ENCODE data around the gene GDPD4.

GDPD4 gene

DNA sequence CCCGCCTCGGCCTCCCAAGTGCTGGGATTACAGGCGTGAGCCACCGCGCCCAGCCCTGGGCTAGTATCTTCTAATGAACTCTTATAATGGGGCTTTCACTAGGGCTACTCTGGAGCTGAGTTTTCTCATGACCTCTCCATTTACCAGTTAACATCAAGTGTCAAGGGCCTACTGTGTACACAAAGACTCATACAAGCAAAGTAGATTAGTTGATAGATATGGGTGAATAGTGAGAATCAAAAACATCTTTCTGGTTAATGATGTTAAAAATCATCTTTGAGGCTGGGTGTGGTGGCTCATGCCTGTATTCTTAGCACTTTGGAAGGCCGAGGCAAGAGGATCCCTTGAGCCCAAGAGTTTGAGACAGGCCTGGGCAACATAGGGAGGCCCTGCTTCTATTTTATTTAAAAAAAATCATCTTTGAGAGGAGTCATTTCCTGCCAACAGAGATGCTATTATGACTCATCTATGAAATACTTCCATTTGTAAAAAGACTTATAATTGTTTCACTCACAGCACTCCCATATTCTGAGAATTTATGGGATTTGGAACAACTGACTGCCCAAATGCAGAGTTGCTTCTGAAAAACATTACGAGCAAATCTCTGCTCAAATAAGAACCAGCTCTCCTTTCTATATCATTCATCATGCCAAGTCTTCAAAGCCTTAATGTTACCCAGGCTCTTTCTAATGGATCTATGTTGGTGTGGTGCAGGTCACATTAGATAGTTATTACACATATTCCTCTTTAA, 57.0 kb downstream of the GDPD4 start:
- in situ Hi-C loops (cut with MboI; ENCODE audit: low sequenced_read_pairs): no loop called here

DNA sequence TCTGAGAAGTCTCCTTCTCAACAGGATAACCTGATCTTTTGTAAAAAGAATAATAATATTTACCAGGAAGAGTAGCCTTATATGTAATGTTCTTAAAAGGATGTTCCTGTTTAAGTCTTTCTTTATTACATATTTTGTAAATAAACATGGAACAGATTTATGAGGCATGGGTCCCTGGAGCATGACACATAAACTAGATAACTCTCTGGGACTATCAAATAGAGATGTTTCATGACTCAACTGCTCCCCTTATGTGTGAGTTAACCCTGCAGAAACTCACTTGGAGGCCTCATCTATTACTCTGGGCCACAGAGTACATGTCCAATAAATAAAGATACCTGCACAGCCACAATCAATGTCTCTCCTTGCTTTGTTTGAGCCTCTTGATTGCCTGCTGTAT, 64.6 kb downstream of the GDPD4 start:
- in situ Hi-C loops (cut with MboI; ENCODE audit: low sequenced_read_pairs): no loop called here

DNA sequence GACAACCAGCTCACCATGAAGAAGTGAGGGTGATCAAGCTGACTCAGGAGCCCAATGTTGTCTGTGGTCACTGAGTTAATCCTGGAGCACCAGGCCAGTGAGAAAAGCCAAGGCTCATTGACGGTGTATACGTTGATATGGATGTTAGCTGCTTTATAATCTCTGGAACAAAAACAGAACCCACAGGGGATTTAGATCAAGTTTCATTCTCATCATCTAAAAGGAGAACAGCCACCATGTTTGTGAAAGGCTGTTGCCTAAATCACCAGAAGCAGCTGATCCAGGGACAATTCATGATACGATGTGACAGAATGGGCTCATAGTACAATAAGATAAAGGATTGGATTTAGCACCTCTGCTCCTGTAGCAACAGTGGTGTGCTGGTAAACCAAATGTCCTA, 68.5 kb downstream of the GDPD4 start:
- in situ Hi-C loops (cut with MboI; ENCODE audit: low sequenced_read_pairs): no loop called here

DNA sequence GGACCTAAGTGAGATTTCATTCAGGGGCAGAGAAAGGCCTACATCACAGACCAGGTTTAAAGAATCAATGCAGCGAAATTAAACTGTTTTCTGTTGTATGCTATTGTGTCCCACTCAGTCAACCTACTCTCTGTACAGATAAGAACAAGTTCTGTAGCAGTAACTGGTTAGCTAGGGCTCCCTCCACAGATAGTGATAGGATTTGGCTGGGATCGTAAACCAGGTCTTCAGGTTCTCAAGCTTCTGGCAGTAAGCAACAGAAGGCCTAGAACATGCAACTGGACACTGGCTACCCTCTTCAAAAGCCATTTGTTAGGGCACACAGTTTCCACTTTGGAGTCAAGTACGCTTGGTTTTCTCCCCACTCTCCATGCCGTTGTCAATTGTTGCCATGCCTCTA, 69.2 kb downstream of the GDPD4 start:
- in situ Hi-C loops (cut with MboI; ENCODE audit: low sequenced_read_pairs): no loop called here

DNA sequence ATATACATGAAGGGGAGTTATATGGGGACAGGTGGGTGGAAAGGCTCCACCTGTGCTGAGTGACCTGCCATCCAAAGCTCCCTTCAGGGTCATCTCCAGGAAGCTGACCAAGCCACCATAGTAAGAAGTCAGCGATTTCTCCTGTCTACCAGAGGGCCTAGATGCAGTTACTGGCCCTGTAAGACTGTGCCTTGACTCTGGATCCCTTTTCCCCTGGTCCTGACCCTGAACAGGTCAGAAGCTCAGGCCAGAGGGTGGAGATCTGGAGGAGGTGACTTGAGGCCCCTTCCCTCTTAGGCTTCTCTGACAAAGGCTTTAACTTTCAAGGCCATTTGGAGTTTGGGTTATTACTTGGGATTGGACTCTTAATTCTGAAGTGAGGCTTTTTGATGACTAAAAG, 69.7 kb downstream of the GDPD4 start:
- in situ Hi-C loops (cut with MboI; ENCODE audit: low sequenced_read_pairs): no loop called here

DNA sequence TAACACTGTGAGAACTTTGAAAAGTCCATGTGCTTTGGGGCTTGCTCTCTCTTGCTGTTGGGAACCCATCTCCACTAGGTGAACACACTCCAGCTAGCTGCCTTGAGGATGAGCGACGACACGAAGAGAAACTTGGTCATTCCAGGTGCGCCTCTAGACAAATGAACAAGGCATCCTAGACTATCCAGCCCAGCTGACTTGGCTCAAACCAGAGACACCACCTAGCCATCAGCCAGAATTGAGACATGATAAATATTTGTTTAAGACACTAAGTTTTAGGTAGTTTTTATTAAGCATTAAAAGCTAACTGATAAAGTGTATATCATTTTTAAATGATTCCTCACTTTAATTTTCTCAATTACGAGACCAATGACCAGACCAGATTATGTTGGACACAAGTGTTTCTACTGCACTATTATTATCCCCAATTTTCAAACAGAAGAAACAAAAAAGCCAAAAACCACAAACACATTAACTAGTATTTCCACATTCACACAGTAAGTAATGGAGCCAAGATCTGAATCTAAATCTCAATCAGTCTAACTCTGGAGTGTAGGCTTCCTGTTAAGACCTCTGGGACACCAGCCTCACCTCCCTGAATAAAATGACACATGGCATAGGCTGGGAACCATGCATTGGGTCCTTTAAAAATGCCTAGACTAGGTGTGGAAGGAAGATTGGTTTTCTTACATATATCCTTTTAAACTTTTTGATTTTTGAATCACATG, 70.4 kb downstream of the GDPD4 start:
- in situ Hi-C loops (cut with MboI; ENCODE audit: low sequenced_read_pairs): no loop called here

DNA sequence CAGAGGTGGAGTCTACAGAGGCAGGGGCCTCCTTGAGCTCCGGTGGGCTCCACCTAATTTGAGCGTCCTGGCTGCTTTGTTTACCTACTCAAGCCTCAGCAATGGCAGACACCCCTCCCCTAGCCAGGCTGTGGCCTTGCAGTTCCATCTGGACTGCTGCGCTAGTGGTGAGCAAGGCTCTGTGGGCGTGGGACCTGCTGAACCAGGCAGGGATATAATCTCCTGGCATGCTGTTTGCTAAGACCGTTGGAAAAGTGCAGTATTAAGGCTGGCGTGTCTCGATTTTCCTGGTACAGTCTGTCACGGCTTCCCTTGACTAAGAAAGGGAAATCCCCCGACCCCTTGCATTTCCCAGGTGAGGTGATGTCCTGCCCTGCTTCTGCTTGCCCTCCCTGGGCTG, 77.7 kb downstream of the GDPD4 start:
- in situ Hi-C loops (cut with MboI; ENCODE audit: low sequenced_read_pairs): no loop called here

DNA sequence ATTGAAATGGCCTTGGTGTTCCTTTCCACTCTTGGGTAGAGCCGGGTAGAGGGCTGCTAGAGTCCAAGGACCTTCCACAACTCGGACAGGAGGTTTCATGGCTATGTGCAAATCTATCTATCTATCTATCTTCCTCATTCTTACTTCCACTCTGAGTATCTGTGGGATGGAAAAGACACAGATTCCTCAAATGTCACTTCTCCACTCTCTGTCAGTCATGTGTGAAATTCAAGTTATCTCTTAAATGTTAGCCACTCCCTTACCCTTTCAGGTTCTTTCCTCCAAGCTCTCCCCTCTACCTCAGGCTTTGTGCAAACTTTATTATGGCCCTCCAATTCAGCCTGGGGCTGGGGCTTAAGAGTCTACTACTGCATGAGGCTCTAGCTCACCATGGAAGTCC, 84.3 kb downstream of the GDPD4 start:
- in situ Hi-C loops (cut with MboI; ENCODE audit: low sequenced_read_pairs): no loop called here

DNA sequence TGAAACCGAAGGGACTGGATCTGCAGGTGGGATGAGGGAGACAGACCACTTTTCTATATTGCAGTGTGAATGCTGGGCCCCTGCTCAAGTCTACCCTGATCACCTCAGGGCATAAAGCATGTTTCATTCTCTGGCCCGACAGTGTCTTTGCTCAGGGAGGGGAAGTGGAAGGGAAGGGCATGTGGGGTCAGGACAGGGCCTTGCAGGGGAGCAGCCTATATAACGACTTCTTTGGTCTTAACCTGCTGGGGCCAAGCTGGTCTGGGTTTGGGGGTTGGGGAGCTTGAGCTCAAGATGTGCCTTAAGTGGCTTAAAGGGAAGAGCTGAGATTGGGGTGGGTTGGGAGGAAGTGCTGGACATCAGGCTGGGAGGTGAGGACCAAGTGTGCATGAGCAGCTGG, 86.4 kb downstream of the GDPD4 start:
- in situ Hi-C loops (cut with MboI; ENCODE audit: low sequenced_read_pairs): no loop called here

DNA sequence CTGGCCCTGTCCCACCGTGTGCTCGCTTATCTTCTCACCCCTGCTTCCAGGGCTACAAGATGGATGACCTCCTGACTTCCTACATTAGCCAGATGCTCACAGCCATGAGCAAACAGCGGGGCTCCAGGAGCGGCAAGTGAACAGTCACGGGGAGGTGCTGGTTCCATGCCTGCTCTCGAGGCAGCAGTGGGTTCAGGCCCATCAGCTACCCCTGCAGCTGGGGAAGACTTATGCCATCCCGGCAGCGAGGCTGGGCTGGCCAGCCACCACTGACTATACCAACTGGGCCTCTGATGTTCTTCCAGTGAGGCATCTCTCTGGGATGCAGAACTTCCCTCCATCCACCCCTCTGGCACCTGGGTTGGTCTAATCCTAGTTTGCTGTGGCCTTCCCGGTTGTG, 86.9 kb downstream of the GDPD4 start:
- in situ Hi-C loops (cut with MboI; ENCODE audit: low sequenced_read_pairs): no loop called here

DNA sequence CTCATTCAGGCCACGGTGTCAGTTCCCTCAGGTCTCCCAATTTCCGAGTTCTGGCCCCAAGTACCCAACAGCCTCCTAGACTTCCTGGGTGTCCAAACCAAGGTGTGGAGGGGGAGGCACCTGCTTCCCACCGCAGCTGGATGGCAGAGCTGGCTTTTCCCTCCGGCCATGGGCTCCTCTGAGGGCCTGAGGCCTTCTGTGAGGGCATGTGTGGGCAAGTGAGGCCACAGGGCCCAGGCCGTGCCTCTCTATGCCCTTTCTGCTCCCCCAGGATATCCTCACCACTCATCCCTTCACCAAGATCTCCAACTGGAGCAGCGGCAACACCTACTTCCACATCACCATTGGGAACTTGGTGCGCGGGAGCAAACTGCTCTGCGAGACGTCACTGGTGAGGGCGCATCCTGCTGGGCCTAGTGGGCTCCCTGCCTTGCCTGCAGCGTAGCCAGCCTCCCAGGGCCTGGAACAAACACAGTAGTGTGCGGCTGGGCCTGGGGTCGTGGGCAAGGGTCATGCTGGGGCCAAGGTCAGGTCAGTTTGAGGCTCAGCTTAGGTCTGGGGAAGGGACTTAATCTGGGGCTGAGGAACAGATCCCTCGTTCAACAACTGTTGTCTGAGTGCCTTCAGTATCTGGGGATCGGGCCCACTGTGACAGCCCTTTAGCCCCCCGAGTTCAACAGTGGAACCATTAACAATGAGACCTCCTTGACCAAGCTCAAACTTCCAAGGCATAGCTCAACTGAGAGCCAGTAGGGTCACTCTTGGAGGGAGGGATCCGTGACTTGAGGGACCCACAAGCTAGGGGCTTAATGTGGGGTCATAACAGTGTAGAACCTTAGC, 87.7 kb downstream of the GDPD4 start:
- in situ Hi-C loops (cut with MboI; ENCODE audit: low sequenced_read_pairs): no loop called here

DNA sequence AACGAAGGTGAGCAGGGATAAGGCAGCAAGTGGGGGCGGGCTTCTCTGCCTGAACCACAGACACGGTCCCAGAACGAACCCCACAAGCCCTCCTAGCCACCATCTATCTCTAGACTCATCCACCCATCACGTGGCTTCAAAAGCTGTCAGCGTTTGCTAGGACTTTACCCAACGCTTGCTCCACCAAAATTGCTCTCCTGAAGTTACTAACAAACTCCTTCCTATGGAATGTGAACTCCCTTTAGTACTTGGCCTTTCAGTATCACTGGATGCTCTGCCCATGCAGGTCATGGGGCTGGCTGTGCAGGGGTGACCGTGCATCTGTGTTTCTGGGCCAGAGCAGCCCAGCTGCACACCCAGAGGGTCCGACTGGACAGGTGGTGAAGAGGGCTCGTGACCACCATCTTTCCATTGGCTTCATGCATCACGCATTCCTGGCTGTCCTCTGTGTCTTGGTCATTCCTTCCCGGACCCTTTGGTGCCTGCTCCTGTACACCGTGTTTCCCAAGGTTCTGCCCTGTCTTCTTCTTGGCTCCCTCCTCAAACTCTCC, 88.4 kb downstream of the GDPD4 start:
- in situ Hi-C loops (cut with MboI; ENCODE audit: low sequenced_read_pairs): no loop called here

DNA sequence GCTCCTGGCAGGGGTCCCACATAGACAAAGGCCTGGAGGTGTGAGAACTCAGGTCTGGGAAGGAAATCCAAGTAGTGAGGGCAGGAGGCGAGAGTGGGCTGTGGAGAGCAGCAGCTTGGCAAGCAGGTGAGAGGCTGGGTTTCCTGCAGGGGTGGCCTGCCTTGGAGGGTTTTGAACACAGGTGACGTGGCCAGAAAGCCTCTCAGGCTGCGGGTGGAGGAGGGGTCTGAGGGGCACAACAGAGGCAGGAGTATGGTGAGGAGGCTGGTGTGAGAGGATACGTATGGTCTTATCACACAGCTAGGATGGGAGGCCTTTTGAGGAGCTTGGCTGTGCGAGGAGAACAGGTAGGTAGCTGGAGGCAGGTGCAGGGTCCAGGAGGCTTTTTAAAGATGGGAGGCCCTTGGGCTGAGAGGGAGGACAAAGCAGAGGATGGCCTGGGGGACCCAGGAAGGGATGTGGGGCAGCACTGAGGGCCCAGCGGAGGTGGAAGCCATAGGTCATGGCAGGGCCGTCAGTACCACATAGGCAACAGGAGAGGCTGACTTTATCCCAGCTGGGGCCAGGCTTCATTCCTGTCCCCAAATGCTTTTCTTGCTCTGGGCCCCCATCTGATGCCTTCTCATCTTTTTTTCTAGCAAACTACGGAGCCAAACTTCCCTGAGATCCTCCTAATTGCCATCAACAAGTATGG, 89.0 kb downstream of the GDPD4 start:
- in situ Hi-C loops (cut with MboI; ENCODE audit: low sequenced_read_pairs): no loop called here

DNA sequence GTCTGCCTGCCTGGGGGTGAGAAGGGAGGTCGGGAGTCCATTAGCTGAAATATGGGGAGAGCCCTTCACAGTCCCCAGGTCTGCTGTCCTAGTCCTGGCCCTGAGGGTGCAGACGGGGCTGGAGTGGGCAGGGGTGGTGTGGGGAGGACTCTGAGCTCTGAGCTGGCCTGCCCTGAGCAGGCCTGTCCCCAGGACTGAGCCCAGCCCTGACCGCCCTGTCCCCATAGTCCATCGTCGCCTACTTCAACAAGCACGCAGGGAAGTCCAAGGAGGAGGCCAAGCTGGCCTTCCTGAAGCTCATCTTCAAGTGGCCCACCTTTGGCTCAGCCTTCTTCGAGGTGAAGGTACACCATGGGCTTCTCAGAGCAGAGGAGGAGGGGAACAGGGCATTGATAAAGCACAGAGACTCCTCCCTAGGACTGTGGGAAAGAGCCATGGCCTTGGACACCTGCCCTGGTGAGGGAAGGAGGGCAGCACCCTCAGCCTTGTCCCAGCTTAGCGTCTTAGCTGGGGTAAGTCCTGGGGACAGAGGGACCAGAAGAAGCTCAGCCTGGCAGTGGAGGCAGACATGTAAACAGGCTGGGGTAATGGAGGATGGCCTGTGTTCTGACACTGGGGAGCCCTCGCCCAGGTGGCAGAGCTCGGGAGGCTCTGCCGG, 89.8 kb downstream of the GDPD4 start:
- in situ Hi-C loops (cut with MboI; ENCODE audit: low sequenced_read_pairs): no loop called here

DNA sequence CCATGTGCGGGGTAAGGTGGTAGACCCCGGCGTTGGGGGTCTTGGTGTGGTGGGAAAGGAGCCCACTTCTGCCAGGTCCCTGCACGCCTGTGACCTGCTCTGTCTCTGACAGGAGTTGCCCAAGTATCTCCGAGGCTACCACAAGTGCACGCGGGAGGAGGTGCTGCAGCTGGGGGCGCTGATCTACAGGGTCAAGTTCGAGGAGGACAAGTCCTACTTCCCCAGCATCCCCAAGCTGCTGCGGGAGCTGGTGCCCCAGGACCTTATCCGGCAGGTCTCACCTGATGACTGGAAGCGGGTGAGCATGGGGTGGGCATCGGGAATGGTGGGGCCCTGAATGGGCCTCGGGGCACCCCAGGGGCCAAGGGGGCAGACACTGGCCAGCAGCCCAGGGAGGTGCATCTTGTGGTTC, 90.4 kb downstream of the GDPD4 start:
- in situ Hi-C loops (cut with MboI; ENCODE audit: low sequenced_read_pairs): no loop called here

DNA sequence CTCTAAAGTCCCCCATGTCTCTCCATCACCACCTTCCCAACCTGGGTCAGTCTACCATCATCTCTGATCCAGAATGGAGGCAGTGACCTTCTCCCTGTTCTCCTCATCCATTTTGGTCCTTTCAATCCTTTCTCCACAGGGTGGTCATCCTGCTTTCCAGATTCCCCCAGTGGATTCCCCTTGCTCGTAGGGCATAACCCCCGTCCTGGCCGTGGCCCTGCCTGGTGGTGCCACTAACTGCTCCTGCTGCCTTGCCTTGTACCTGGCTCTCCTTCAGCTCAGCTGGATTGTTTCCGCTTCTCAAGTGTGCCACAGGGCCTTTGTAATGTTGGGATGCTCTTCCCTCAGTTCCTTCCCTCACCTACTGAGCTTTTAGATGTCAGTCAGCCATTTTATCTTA, 91.8 kb downstream of the GDPD4 start:
- in situ Hi-C loops (cut with MboI; ENCODE audit: low sequenced_read_pairs): no loop called here

DNA sequence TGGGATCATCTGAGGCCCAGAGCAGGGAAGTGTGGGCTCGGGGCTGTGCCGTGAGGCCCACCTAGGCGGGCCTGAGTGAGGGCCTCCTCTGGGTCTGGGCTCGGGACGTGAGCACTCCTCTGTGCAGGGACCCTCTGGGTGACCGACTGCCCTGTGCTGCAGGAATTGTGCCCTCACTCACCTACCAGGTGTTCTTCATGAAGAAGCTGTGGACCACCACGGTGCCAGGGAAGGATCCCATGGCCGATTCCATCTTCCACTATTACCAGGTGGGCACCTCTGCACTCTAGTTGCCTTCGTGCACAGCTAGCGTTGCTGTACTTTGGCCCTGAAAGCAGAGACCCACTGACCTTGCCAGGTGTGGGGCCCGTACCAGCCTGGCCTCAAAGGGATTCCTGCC, 93.0 kb downstream of the GDPD4 start:
- in situ Hi-C loops (cut with MboI; ENCODE audit: low sequenced_read_pairs): no loop called here

DNA sequence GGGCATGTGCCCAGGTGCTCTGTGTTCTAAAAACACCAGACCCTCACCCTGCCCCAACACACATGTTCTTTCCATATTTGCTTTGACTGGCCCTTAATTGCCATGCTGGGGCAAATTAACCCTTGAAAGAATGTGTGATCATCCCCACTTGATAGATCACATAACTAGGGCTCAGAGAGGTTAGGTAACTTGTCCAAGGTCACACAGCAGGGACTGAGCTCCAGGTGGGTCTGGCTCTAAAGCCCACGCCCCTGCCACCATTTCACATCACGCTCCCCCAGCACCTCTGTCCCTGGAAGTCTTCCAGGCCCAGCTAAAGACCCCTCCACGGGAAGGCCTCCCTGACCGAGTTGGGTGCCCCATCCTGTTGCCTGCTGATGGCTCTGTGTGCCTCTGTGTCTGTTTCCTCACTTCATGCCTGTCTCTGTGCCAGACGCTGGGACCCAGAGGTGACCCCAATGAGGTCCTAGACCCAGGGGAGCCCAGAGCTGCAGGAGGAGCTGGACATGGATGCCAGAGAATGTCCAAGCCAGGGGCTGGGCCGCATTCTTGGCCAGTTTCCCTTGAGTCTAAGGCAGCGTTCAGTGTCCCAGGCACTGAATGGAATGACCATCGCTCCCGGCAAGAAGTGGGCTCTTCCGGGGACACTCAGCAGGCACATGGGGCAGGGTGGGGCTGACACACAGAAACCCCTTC, 93.7 kb downstream of the GDPD4 start:
- in situ Hi-C loops (cut with MboI; ENCODE audit: low sequenced_read_pairs): no loop called here

DNA sequence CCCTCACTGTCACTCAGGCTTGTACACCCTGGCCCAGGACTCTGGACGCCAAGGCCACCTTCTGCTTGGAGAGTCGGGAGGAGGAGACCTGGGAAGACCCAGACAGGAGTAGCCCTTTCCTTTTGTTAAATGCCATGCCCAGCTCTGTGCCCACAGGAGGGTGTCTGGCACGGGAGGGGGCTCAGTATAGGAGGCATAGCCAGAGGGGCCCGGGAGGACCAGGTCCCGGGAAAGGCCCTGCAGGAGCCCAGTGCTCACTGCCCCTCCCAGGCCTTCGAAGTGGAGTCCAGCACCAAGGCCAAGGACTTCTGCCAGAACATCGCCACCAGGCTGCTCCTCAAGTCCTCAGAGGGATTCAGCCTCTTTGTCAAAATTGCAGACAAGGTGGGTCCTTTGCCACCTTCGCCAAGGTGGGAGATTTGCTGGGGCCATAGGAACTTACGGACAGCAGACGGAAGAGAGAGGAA, 94.4 kb downstream of the GDPD4 start:
- in situ Hi-C loops (cut with MboI; ENCODE audit: low sequenced_read_pairs): no loop called here

Measured in HL-60/S4 treated with phorbol 12-myristate 13-acetate at 8.2 ng/mL for 4 days and 3 days (cell line).